Erythroblast (primary cell): Measurements from ENCODE around the gene FAM170A.

ENCODE experiments used
- GATA1 ChIP-seq: IDR thresholded peaks from 2 replicates; pipeline ENCODE4 v1.6.1; 2011; ENCODE audit warnings: low read depth, mild to moderate bottlenecking, control low read depth, low read length, moderate library complexity
- POLR2A ChIP-seq: IDR thresholded peaks from 2 replicates; pipeline ENCODE4 v1.6.1; 2011; ENCODE audit warnings: mild to moderate bottlenecking, low read length

- TF ChIP-seq POLR2A (no peak), GATA1 (no peak)
Observed at GRCh38 chr5:119680080-119680479, 50.7 kb downstream of the FAM170A start.
